Measurements from ENCODE around the gene PIK3CG.

PIK3CG gene

DNA sequence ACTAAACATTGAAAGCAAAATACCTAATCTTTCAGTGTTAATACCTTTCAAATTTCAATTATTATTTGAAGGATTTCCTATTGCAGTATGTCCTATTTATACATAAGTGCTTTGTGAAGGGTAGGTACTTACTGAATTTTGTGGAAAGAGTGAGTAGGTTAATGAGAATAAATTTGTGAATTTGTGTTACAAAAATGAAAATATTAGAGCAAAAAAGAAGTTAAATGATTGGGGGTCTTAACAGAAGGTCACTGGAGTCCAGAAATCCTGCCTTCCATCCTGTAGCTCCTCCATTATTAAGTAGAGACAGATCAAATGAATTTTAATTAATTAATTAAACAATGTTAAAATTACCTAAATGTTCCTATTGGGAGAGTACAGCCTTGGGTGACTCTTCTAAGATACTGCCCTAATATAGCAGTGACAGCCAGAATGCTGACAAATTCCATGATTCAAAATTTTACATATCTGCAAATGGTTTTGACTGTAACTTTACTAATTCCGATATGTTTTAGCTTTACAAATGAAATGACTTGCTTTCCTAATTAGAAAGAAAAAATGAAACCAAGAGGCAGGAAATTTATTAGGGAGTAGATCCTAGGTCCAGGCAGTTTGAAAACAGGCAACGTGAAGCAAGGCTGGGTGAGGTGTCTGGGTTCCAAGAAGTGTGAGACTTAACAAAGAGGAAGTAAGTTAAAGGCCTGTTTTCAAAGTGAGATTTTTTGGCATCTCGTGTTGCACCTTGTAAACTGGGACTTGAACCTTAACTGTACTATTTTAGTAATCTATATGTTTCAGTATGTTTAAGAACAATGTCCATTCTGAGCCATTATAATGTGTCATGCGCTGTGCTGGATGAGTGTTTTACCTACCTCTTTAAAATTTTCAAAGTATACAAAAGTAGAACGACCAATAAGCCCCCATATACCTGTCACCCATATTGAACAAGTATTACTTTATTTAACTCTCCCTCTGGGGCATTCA is 1.5 kb downstream of the PIK3CG start:
- TF ChIP-seq, protein P1, sequence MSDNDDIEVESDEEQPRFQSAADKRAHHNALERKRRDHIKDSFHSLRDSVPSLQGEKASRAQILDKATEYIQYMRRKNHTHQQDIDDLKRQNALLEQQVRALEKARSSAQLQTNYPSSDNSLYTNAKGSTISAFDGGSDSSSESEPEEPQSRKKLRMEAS (IDR thresholded peaks at IDR 0.05; ENCODE audit: low read depth, low read length) = peak; percentile 63
- TF ChIP-seq MYC (IDR thresholded peaks at IDR 0.05; ENCODE audit: low read depth, low read length) = peak; percentile 46; the same call in 1 of the 2 replicates
- peak; percentile 19 for TF ChIP-seq POLR2A (IDR thresholded peaks at IDR 0.05; ENCODE audit: extremely low read depth, insufficient read length)
- TF ChIP-seq, protein P2, sequence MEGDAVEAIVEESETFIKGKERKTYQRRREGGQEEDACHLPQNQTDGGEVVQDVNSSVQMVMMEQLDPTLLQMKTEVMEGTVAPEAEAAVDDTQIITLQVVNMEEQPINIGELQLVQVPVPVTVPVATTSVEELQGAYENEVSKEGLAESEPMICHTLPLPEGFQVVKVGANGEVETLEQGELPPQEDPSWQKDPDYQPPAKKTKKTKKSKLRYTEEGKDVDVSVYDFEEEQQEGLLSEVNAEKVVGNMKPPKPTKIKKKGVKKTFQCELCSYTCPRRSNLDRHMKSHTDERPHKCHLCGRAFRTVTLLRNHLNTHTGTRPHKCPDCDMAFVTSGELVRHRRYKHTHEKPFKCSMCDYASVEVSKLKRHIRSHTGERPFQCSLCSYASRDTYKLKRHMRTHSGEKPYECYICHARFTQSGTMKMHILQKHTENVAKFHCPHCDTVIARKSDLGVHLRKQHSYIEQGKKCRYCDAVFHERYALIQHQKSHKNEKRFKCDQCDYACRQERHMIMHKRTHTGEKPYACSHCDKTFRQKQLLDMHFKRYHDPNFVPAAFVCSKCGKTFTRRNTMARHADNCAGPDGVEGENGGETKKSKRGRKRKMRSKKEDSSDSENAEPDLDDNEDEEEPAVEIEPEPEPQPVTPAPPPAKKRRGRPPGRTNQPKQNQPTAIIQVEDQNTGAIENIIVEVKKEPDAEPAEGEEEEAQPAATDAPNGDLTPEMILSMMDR (IDR thresholded peaks at IDR 0.05; ENCODE audit: low read depth, low read length) = no peak
- peak; percentile 83 for DNase-seq (ENCODE audit: low read depth)
- peak overlapping the region; percentile 77 for H3K4me3 ChIP-seq (ENCODE audit: low read depth, low read length)

GRCh38 chr7:106867641-106868351 is 2.7 kb downstream of the PIK3CG start:
- H3K4me3 ChIP-seq (ENCODE audit: low read depth, low read length) = no peak overlapping the region
- TF ChIP-seq, protein P2 (IDR thresholded peaks at IDR 0.05; ENCODE audit: low read depth, low read length) = no peak
- TF ChIP-seq, protein P1 (IDR thresholded peaks at IDR 0.05; ENCODE audit: low read depth, low read length) = no peak
- TF ChIP-seq MYC (IDR thresholded peaks at IDR 0.05; ENCODE audit: low read depth, low read length) (no peak), POLR2A (IDR thresholded peaks at IDR 0.05; ENCODE audit: extremely low read depth, insufficient read length) (no peak)
- no peak for DNase-seq (ENCODE audit: low read depth)

GRCh38 chr7:106868364-106868763 is 3.3 kb downstream of the PIK3CG start:
- TF ChIP-seq, protein P1 (IDR thresholded peaks at IDR 0.05; ENCODE audit: low read depth, low read length) = no peak
- TF ChIP-seq, protein P2 (IDR thresholded peaks at IDR 0.05; ENCODE audit: low read depth, low read length) = no peak
- TF ChIP-seq MYC (IDR thresholded peaks at IDR 0.05; ENCODE audit: low read depth, low read length) = no peak
- no peak for TF ChIP-seq POLR2A (IDR thresholded peaks at IDR 0.05; ENCODE audit: extremely low read depth, insufficient read length)
- no peak overlapping the region for H3K4me3 ChIP-seq (ENCODE audit: low read depth, low read length)
- no peak for DNase-seq (ENCODE audit: low read depth)

- DNase-seq (ENCODE audit: low read depth) = no peak
- TF ChIP-seq POLR2A (IDR thresholded peaks at IDR 0.05; ENCODE audit: extremely low read depth, insufficient read length) = no peak
- peak overlapping the region; percentile 42 for H3K4me3 ChIP-seq (ENCODE audit: low read depth, low read length)
These were observed 4.9 kb downstream of the PIK3CG start for GRCh38 chr7:106869954-106870353.

GRCh38 chr7:106870528-106870927 is 5.4 kb downstream of the PIK3CG start:
- peak overlapping the region; percentile 42 for H3K4me3 ChIP-seq (ENCODE audit: low read depth, low read length)
- no peak for DNase-seq (ENCODE audit: low read depth)
- TF ChIP-seq, protein P2 (IDR thresholded peaks at IDR 0.05; ENCODE audit: low read depth, low read length) = no peak
- TF ChIP-seq, protein P1 (IDR thresholded peaks at IDR 0.05; ENCODE audit: low read depth, low read length) = no peak
- TF ChIP-seq MYC (IDR thresholded peaks at IDR 0.05; ENCODE audit: low read depth, low read length) = no peak

- TF ChIP-seq, protein P2 (IDR thresholded peaks at IDR 0.05; ENCODE audit: low read depth, low read length) = no peak
- TF ChIP-seq, protein P1 (IDR thresholded peaks at IDR 0.05; ENCODE audit: low read depth, low read length) = no peak
- TF ChIP-seq POLR2A (IDR thresholded peaks at IDR 0.05; ENCODE audit: extremely low read depth, insufficient read length) (no peak), MYC (IDR thresholded peaks at IDR 0.05; ENCODE audit: low read depth, low read length) (no peak)
- H3K4me3 ChIP-seq (ENCODE audit: low read depth, low read length) = peak overlapping the region; percentile 42
- peak; percentile 86 for DNase-seq (ENCODE audit: low read depth)
These were observed 5.9 kb downstream of the PIK3CG start for GRCh38 chr7:106870983-106871410.
